Measurements from ENCODE around the gene PIP4K2A.

GRCh38 chr10:22657024-22657423, 57.4 kb downstream of the PIP4K2A start:
- TF ChIP-seq ZNF274 (IDR thresholded peaks at IDR 0.05; ENCODE audit: low read depth, low read length), result no peak
- no peak for TF ChIP-seq YY1 (IDR thresholded peaks at IDR 0.05; ENCODE audit: insufficient read depth, insufficient read length)
